Measurements from ENCODE around the gene GIGYF2. TPM values are rescaled to one million over a fixed set of nuclear protein-coding genes. Genes with fewer than 3 reads are reported as not detected.

GIGYF2 gene
- polyA plus RNA-seq, 1 donor from 2014 or later, result 52.6 TPM

DNA sequence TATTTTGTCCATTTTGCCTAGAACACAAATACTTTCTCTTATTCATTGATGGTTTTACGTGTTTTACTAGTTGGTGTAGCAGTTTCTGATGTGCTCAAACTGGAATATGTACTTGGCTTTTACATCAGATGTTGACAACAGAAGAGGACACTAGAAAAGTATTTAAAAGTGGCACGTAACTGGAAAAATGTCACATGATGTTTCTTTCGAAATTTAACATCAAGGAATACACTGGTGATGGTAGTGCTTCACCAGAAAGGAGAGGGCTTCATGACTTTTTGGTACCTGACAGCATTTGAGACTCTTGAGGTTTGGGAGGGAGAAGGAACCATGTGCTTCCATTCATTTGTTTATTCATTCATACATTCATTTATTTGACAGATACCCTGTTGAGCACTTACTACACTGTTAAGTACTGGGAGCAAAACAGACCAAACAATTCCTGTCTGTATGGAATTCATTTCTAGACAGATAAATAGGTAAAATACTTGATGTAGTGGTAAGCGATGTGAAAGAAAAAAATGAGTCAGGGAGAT, 1.5 kb downstream of the GIGYF2 start:
- no peaks in the 10 kb centered on the region for H3K9me2 ChIP-seq (ENCODE audit: insufficient read depth, low read length)
- no peaks in the 10 kb centered on the region for H3F3A ChIP-seq (ENCODE audit: insufficient read depth, low read length, poor library complexity, severe bottlenecking)
- no peaks in the 10 kb centered on the region for H3K9me3 ChIP-seq (ENCODE audit: low read length)
- no peaks in the 10 kb centered on the region for H3K27me3 ChIP-seq (ENCODE audit: insufficient read depth, low read depth, low read length)
- H3K4me2 ChIP-seq (ENCODE audit: low read length), result peak overlapping the region; percentile 66
- H3K36me3 ChIP-seq (ENCODE audit: insufficient read depth, low read length), result no peaks in the 10 kb centered on the region
- H3K9ac ChIP-seq (ENCODE audit: low read length), result peak overlapping the region; percentile 98
- no peak overlapping the region for H2AFZ ChIP-seq (ENCODE audit: low read depth, low read length)
- H4K20me1 ChIP-seq (ENCODE audit: insufficient read depth), result no peaks in the 10 kb centered on the region
- H3K4me3 ChIP-seq (ENCODE audit: low read length), result peak overlapping the region; percentile 99
- H3K79me2 ChIP-seq (replicated peaks; ENCODE audit: insufficient read depth, low read length), result peaks cover 59% of the 10 kb centered on the region
- H3K27ac ChIP-seq (ENCODE audit: low read length), result peak overlapping the region; percentile 93
- peak; percentile 36 for TF ChIP-seq MXI1 (conservative IDR thresholded peaks at IDR 0.05; ENCODE audit: poor library complexity, severe bottlenecking)
- TF ChIP-seq, protein P1, sequence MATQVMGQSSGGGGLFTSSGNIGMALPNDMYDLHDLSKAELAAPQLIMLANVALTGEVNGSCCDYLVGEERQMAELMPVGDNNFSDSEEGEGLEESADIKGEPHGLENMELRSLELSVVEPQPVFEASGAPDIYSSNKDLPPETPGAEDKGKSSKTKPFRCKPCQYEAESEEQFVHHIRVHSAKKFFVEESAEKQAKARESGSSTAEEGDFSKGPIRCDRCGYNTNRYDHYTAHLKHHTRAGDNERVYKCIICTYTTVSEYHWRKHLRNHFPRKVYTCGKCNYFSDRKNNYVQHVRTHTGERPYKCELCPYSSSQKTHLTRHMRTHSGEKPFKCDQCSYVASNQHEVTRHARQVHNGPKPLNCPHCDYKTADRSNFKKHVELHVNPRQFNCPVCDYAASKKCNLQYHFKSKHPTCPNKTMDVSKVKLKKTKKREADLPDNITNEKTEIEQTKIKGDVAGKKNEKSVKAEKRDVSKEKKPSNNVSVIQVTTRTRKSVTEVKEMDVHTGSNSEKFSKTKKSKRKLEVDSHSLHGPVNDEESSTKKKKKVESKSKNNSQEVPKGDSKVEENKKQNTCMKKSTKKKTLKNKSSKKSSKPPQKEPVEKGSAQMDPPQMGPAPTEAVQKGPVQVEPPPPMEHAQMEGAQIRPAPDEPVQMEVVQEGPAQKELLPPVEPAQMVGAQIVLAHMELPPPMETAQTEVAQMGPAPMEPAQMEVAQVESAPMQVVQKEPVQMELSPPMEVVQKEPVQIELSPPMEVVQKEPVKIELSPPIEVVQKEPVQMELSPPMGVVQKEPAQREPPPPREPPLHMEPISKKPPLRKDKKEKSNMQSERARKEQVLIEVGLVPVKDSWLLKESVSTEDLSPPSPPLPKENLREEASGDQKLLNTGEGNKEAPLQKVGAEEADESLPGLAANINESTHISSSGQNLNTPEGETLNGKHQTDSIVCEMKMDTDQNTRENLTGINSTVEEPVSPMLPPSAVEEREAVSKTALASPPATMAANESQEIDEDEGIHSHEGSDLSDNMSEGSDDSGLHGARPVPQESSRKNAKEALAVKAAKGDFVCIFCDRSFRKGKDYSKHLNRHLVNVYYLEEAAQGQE (IDR thresholded peaks at IDR 0.05; ENCODE audit: borderline replicate concordance), result no peak

DNA sequence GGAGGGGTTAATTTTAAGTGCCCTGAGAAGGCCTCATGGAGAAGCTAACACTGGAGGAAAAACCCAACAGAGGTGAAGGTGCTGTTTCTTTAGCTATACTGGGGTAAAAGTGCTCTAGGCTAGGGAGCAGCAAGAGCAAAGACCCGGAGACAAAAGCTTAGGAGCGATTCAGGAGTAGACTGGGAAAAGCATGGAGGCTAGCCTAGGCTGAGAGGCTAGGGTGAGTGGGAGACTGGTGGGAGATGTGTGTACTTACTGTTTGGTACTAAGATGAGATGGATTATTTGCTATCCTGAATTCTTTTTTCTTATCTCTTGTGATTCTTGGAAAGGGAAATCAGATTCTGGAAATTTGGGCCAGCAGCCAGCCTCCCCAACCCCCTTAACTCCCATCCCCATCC, 2.0 kb downstream of the GIGYF2 start:
- H3K79me2 ChIP-seq (replicated peaks; ENCODE audit: insufficient read depth, low read length), result peaks cover 59% of the 10 kb centered on the region
- no peaks in the 10 kb centered on the region for H3K9me2 ChIP-seq (ENCODE audit: insufficient read depth, low read length)
- no peaks in the 10 kb centered on the region for H3K9me3 ChIP-seq (ENCODE audit: low read length)
- no peaks in the 10 kb centered on the region for H3F3A ChIP-seq (ENCODE audit: insufficient read depth, low read length, poor library complexity, severe bottlenecking)
- peak overlapping the region; percentile 66 for H3K4me2 ChIP-seq (ENCODE audit: low read length)
- no peaks in the 10 kb centered on the region for H3K36me3 ChIP-seq (ENCODE audit: insufficient read depth, low read length)
- no peak overlapping the region for H2AFZ ChIP-seq (ENCODE audit: low read depth, low read length)
- peak overlapping the region; percentile 19 for H3K9ac ChIP-seq (ENCODE audit: low read length)
- no peaks in the 10 kb centered on the region for H4K20me1 ChIP-seq (ENCODE audit: insufficient read depth)
- H3K27me3 ChIP-seq (ENCODE audit: insufficient read depth, low read depth, low read length), result no peaks in the 10 kb centered on the region
- H3K27ac ChIP-seq (ENCODE audit: low read length), result no peak overlapping the region
- H3K4me3 ChIP-seq (ENCODE audit: low read length), result peak overlapping the region; percentile 99
- TF ChIP-seq TAF1 (IDR thresholded peaks at IDR 0.05; ENCODE audit: low read depth) (no peak), EP300 (conservative IDR thresholded peaks at IDR 0.05; ENCODE audit: poor library complexity, severe bottlenecking) (no peak), POLR2AphosphoS5 (IDR thresholded peaks at IDR 0.05) (no peak), EZH2 (IDR thresholded peaks at IDR 0.05; ENCODE audit: borderline replicate concordance, insufficient read depth, low read length, poor library complexity, severe bottlenecking) (no peak), RAD21 (conservative IDR thresholded peaks at IDR 0.05) (no peak), SMC3 (conservative IDR thresholded peaks at IDR 0.05; ENCODE audit: poor library complexity) (no peak), MXI1 (conservative IDR thresholded peaks at IDR 0.05; ENCODE audit: poor library complexity, severe bottlenecking) (no peak)
- TF ChIP-seq, protein P2, sequence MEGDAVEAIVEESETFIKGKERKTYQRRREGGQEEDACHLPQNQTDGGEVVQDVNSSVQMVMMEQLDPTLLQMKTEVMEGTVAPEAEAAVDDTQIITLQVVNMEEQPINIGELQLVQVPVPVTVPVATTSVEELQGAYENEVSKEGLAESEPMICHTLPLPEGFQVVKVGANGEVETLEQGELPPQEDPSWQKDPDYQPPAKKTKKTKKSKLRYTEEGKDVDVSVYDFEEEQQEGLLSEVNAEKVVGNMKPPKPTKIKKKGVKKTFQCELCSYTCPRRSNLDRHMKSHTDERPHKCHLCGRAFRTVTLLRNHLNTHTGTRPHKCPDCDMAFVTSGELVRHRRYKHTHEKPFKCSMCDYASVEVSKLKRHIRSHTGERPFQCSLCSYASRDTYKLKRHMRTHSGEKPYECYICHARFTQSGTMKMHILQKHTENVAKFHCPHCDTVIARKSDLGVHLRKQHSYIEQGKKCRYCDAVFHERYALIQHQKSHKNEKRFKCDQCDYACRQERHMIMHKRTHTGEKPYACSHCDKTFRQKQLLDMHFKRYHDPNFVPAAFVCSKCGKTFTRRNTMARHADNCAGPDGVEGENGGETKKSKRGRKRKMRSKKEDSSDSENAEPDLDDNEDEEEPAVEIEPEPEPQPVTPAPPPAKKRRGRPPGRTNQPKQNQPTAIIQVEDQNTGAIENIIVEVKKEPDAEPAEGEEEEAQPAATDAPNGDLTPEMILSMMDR (IDR thresholded peaks at IDR 0.05; ENCODE audit: poor library complexity, severe bottlenecking), result no peak
- TF ChIP-seq, protein P1 (IDR thresholded peaks at IDR 0.05; ENCODE audit: borderline replicate concordance), result no peak

All from neural cell (in vitro differentiated cells).